HEK293 (cell line): ENCODE data around the gene GNLY.

Experiments used
- CTCF ChIA-PET: fragments of 350-600 bp; formaldehyde crosslinking; extraction: SDS; loops from one replicate; lab custom pipeline; 2021; ENCODE audit warnings: antibody characterized with exemption; lab: Yijun Ruan, JAX
- POLR2A ChIA-PET: fragments of 300-600 bp; formaldehyde crosslinking; extraction: SDS; loops from one replicate; lab custom pipeline; 2020; ENCODE audit warnings: antibody characterized with exemption, inconsistent platforms; lab: Yijun Ruan, JAX
- H3K27ac ChIP-seq: fragments of 200-500 bp; sonication (Bioruptor generic); 2 replicates; pipeline ENCODE4 v1.5.1; 2014; ENCODE audit warnings: low read depth, low read length, control low read depth, inconsistent platforms; ENCODE audit errors: extremely low read depth
- H3K36me3 ChIP-seq, 2 experiments: fragments of 200-500 bp in 1 of 2; sonication (Bioruptor generic) in 1 of 2; 1 replicate in 1 of 2; 2 replicates in 1 of 2; pipeline ENCODE4 v1.5.1; 2014 to 2017; ENCODE audit warnings: inconsistent platforms in 2 of 2, low read length in 2 of 2; ENCODE audit not compliant: control insufficient read depth in 2 of 2, insufficient read depth in 1 of 2
- H3K4me1 ChIP-seq: fragments of 200-500 bp; sonication (Bioruptor generic); 2 replicates; pipeline ENCODE4 v1.5.1; 2014; ENCODE audit warnings: mild to moderate bottlenecking, low read length, inconsistent platforms; ENCODE audit not compliant: control insufficient read depth, insufficient read depth
- H3K4me3 ChIP-seq: 2 replicates; pipeline ENCODE4 v1.5.1; 2011; ENCODE audit warnings: low read depth, mild to moderate bottlenecking, control low read depth, low read length, moderate library complexity
- H3K9me3 ChIP-seq: fragments of 200-500 bp; sonication (Bioruptor generic); 2 replicates; pipeline ENCODE4 v1.5.1; 2014; ENCODE audit warnings: low read depth, low read length, inconsistent platforms; ENCODE audit not compliant: control insufficient read depth, insufficient read depth
- GLI4 ChIP-seq: fragments of 450-650 bp; formaldehyde crosslinking; IDR thresholded peaks from 2 replicates; pipeline ENCODE4 v1.5.1; 2016; ENCODE audit warnings: missing biosample characterization, missing genetic modification characterization
- GLIS2 ChIP-seq: fragments of 450-650 bp; formaldehyde crosslinking; IDR thresholded peaks from 2 replicates; pipeline ENCODE4 v1.5.1; 2016; ENCODE audit warnings: missing biosample characterization, missing genetic modification characterization
- HIC1 ChIP-seq: fragments of 450-650 bp; formaldehyde crosslinking; IDR thresholded peaks from 2 replicates; pipeline ENCODE4 v1.5.1; 2016; ENCODE audit warnings: missing biosample characterization, missing genetic modification characterization
- HOXD13 ChIP-seq: sonication (generic); formaldehyde crosslinking; IDR thresholded peaks from 2 replicates; pipeline ENCODE4 v1.8.0; 2022; ENCODE audit warnings: missing genetic modification reagents, borderline replicate concordance
- OVOL3 ChIP-seq: fragments of 450-650 bp; formaldehyde crosslinking; IDR thresholded peaks from 2 replicates; pipeline ENCODE4 v1.5.1; 2016; ENCODE audit warnings: missing biosample characterization, missing genetic modification characterization
- PRDM1 ChIP-seq: fragments of 450-650 bp; formaldehyde crosslinking; IDR thresholded peaks from 2 replicates; pipeline ENCODE4; 2016; ENCODE audit warnings: missing biosample characterization, missing genetic modification characterization
- RBAK ChIP-seq: fragments of 450-650 bp; formaldehyde crosslinking; IDR thresholded peaks from 2 replicates; pipeline ENCODE4 v1.5.1; 2016; ENCODE audit warnings: missing biosample characterization, missing genetic modification characterization
- SALL2 ChIP-seq: fragments of 450-650 bp; formaldehyde crosslinking; IDR thresholded peaks from 2 replicates; pipeline ENCODE4 v1.5.0; 2017; ENCODE audit warnings: missing biosample characterization, mild to moderate bottlenecking, missing genetic modification characterization, borderline replicate concordance
- TRIM28 ChIP-seq: IDR thresholded peaks from 2 replicates; pipeline ENCODE4 v1.6.1; 2011; ENCODE audit warnings: low read length, control low read depth, borderline replicate concordance
- YY1 ChIP-seq: fragments of 450-650 bp; formaldehyde crosslinking; IDR thresholded peaks from 2 replicates; pipeline ENCODE4 v1.5.1; 2018; ENCODE audit warnings: missing biosample characterization, missing genetic modification characterization
- ZFHX2 ChIP-seq: fragments of 450-650 bp; formaldehyde crosslinking; conservative IDR thresholded peaks from 2 replicates; pipeline ENCODE4 v1.5.1; 2016; ENCODE audit warnings: missing biosample characterization, missing genetic modification characterization
- ZNF112 ChIP-seq: fragments of 450-650 bp; formaldehyde crosslinking; IDR thresholded peaks from 2 replicates; pipeline ENCODE4 v1.5.0; 2017; ENCODE audit warnings: missing biosample characterization, missing genetic modification characterization
- ZNF132 ChIP-seq: fragments of 450-650 bp; formaldehyde crosslinking; IDR thresholded peaks from 2 replicates; pipeline ENCODE4 v1.5.1; 2017; ENCODE audit warnings: missing biosample characterization, missing genetic modification characterization, borderline replicate concordance
- ZNF16 ChIP-seq: fragments of 450-650 bp; formaldehyde crosslinking; IDR thresholded peaks from 2 replicates; pipeline ENCODE4 v1.5.1; 2016; ENCODE audit warnings: low read depth, missing biosample characterization, missing genetic modification characterization
- ZNF239 ChIP-seq: fragments of 450-650 bp; formaldehyde crosslinking; IDR thresholded peaks from 2 replicates; pipeline ENCODE4 v1.5.1; 2016; ENCODE audit warnings: missing biosample characterization, missing genetic modification characterization
- ZNF266 ChIP-seq: fragments of 450-650 bp; formaldehyde crosslinking; IDR thresholded peaks from 2 replicates; pipeline ENCODE4 v1.5.1; 2016; ENCODE audit warnings: missing biosample characterization, missing genetic modification characterization, low read depth
- ZNF292 ChIP-seq: fragments of 450-650 bp; formaldehyde crosslinking; IDR thresholded peaks from 2 replicates; pipeline ENCODE4 v1.5.1; 2016; ENCODE audit warnings: low read depth, missing biosample characterization, missing genetic modification characterization, borderline replicate concordance
- ZNF302 ChIP-seq: fragments of 450-650 bp; formaldehyde crosslinking; IDR thresholded peaks from 2 replicates; pipeline ENCODE4 v1.5.1; 2016; ENCODE audit warnings: missing biosample characterization, missing genetic modification characterization, low read depth
- ZNF335 ChIP-seq: fragments of 450-650 bp; formaldehyde crosslinking; conservative IDR thresholded peaks from 2 replicates; pipeline ENCODE4 v1.5.1; 2016; ENCODE audit warnings: missing biosample characterization, missing genetic modification characterization
- ZNF521 ChIP-seq: fragments of 450-650 bp; formaldehyde crosslinking; IDR thresholded peaks from 2 replicates; pipeline ENCODE4 v1.5.1; 2017; ENCODE audit warnings: missing biosample characterization, mild to moderate bottlenecking, missing genetic modification characterization
- ZNF530 ChIP-seq: fragments of 450-650 bp; formaldehyde crosslinking; IDR thresholded peaks from 2 replicates; pipeline ENCODE4 v1.5.1; 2016; ENCODE audit warnings: low read depth, missing biosample characterization, missing genetic modification characterization
- ZNF76 ChIP-seq: fragments of 450-650 bp; formaldehyde crosslinking; IDR thresholded peaks from 2 replicates; pipeline ENCODE4; 2016; ENCODE audit warnings: low read depth, missing biosample characterization, missing genetic modification characterization, borderline replicate concordance
- ZNF768 ChIP-seq: fragments of 450-650 bp; formaldehyde crosslinking; IDR thresholded peaks from 2 replicates; pipeline ENCODE4 v1.5.1; 2018; ENCODE audit warnings: missing biosample characterization, mild to moderate bottlenecking, missing genetic modification characterization
- ZNF843 ChIP-seq: fragments of 450-650 bp; formaldehyde crosslinking; IDR thresholded peaks from 2 replicates; pipeline ENCODE4 v1.5.1; 2016; ENCODE audit warnings: missing biosample characterization, missing genetic modification characterization
- ZSCAN4 ChIP-seq: fragments of 450-650 bp; formaldehyde crosslinking; IDR thresholded peaks from 2 replicates; pipeline ENCODE4 v1.5.1; 2017; ENCODE audit warnings: missing biosample characterization, missing genetic modification characterization

GNLY gene

GRCh38 chr2:85682378-85682777, 11.8 kb upstream of the GNLY start:
- Histone ChIP-seq H3K4me1 (peaks cover 6% of the 10 kb centered on the region), H3K4me3 (no peak overlapping the region), H3K27ac (no peak overlapping the region), H3K36me3 (no peaks in the 10 kb centered on the region), H3K9me3 (no peaks in the 10 kb centered on the region)
- ChIA-PET POLR2A (no interaction called here), CTCF (interaction anchor here (0.6 to 1.7 kb wide), 4 partner anchors 25 to 132 kb away, joined by 3 to 6 read pairs (median 4); no protein-coding TSS in a partner anchor)
- TF ChIP-seq RBAK (tag by site-specific recombination) = no peak
- TF ChIP-seq YY1 (tag by site-specific recombination) = no peak
- TF ChIP-seq ZNF239 (tag by site-specific recombination) = no peak
- no peak for TF ChIP-seq HIC1 (tag by site-specific recombination)
- no peak for TF ChIP-seq ZNF266 (tag by site-specific recombination)
- no peak for TF ChIP-seq ZNF132
- TF ChIP-seq ZNF112 = no peak
- TF ChIP-seq GLI4 (tag by site-specific recombination) = no peak
- no peak for TF ChIP-seq ZNF16 (tag by site-specific recombination)
- TF ChIP-seq SALL2 (tag by site-specific recombination) = no peak
- no peak for TF ChIP-seq ZNF335
- TF ChIP-seq HOXD13 (CRISPR knock-in tag) = no peak
- no peak for TF ChIP-seq TRIM28
- no peak for TF ChIP-seq GLIS2 (tag by site-specific recombination)
- no peak for TF ChIP-seq ZNF76 (tag by site-specific recombination)
- TF ChIP-seq ZNF843 = no peak
- TF ChIP-seq ZNF530 = no peak
- TF ChIP-seq ZNF292 (tag by site-specific recombination) = no peak

- CTCF ChIA-PET = interaction anchor here (1.1 kb wide), 1 partner anchor 11 kb away, joined by 4 read pairs; the partner anchor contains the start of gene GNLY
Observed at GRCh38 chr2:85684380-85684779, 9.8 kb upstream of the GNLY start.

More at GRCh38 chr2:85684380-85684779, 9.8 kb upstream of the GNLY start:
- Histone ChIP-seq H3K4me1 (peaks cover 6% of the 10 kb centered on the region), H3K36me3 (no peaks in the 10 kb centered on the region), H3K9me3 (no peaks in the 10 kb centered on the region), H3K27ac (no peak overlapping the region), H3K4me3 (no peak overlapping the region)
- TF ChIP-seq ZNF302 (tag by site-specific recombination) (no peak), OVOL3 (tag by site-specific recombination) (no peak), PRDM1 (tag by site-specific recombination) (peak; percentile 94), ZNF521 (tag by site-specific recombination) (0 out of 2 replicates have a peak, but pooled peaks have one; percentile 28), ZNF768 (tag by site-specific recombination) (no peak), ZFHX2 (0 out of 2 replicates have a peak, but pooled peaks have one; percentile 23), ZSCAN4 (tag by site-specific recombination) (peak; percentile 83)
- POLR2A ChIA-PET = no interaction called here
